HUDEP-2 (cell line): ENCODE measurements around the gene PADI4.

Source experiments
- DNase-seq, 76 experiments: peaks; one replicate each; lab custom pipeline; 2025; ENCODE audit not compliant: unreplicated experiment in 76 of 76; lab: John Stamatoyannopoulos, UW

The PADI4 gene

DNA sequence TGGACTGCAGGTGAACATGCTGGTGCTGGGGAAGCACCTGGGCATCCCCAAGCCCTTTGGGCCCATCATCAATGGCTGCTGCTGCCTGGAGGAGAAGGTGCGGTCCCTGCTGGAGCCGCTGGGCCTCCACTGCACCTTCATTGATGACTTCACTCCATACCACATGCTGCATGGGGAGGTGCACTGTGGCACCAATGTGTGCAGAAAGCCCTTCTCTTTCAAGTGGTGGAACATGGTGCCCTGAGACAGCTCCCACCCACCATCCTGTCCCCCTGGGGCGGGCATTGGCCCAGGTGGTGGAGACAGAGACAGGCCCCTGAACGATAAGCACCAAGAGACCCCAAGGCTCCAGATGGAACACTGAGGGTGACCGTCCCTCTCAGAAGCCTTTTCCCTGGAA lies 25.2 kb upstream of the PADI4 start:
- DNase-seq = no peak

DNA sequence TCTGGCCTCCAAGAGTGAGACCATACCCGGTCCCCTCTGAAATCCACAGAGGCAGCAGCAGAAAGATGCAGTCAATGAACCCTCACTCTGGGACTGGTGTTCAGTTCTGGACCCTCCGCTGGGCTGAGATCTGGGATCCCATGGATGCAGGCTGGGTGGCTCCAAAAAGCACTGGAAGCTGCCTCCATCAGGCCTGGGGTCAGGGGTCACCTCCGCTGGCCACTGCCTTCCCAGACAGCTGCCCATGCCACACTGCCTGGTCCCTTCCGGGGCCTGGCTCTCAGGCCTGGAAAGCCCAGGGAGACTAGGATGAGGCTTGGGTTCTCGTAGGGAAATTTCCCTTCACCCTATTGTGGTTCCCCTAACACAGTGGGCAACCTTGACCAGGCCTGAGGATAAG lies 21.4 kb upstream of the PADI4 start:
- no peak for DNase-seq

DNA sequence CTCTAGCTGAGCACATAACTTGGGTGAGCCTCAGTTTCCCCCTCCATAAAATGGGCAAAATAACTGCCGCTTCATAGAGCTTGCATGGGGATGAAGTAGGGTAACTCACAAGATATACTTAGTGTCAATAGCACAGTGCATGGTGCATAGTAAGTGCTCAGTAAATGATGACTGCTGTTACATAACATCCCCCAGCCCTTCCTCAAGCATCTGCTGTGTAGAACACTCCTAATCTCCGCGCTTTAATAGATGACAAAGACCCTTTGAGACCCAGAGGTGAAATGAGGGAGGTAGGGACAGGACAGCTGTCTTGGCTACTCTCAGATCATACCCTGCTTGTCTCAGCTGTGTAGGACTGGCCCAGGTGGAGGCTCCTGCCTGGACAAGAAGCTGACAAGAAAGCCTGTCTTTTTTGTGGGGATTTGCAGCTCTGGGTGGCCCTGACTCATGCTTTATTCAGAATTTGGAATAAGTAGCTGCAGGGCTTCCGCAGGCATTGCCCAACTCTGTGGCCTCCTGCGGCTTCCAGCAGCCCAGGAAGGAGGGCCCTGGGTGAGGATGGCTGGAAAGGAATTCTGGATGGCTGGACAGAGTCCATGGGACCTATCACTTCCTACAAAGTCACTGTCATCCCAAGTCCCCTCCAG lies 20.7 kb upstream of the PADI4 start:
- DNase-seq = no peak

DNA sequence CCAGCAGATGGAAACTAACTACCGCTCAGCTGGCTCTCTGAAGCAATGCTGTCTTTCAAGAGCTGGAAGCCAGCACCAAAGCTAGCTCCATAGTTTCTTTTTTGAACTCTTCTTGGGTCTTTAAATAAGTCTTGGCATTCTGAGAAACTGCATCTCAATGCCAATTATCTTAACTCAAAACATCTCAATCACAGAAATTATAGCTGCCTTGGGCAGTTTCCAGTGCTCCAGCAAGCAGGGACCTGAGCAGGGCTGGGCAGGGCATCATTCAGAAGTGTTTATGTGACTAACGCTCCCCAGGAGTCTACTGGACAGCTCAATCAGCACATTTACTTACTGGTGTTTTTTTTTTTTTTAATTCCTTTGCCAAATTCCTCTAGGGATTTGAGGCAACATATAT lies 18.3 kb upstream of the PADI4 start:
- no peak for DNase-seq

DNA sequence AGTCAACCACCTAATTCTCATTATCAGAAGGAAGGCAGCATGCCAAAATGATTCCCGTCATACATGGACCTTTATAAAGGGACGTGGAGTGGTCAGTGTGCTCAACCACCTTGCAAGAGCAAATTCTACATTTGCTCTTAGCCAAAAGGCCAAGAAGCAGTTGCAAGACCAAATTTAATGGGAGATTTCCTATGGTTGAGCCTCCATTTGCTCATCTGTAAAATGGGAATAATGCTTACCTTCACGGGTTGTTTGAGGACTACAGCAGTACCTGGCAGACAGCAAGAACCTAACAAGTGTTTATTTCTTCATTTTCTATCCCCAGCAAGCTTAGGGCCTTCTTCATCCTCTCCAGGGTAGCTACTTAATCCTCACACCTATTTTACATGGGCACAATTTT lies 17.4 kb upstream of the PADI4 start:
- DNase-seq = no peak

DNA sequence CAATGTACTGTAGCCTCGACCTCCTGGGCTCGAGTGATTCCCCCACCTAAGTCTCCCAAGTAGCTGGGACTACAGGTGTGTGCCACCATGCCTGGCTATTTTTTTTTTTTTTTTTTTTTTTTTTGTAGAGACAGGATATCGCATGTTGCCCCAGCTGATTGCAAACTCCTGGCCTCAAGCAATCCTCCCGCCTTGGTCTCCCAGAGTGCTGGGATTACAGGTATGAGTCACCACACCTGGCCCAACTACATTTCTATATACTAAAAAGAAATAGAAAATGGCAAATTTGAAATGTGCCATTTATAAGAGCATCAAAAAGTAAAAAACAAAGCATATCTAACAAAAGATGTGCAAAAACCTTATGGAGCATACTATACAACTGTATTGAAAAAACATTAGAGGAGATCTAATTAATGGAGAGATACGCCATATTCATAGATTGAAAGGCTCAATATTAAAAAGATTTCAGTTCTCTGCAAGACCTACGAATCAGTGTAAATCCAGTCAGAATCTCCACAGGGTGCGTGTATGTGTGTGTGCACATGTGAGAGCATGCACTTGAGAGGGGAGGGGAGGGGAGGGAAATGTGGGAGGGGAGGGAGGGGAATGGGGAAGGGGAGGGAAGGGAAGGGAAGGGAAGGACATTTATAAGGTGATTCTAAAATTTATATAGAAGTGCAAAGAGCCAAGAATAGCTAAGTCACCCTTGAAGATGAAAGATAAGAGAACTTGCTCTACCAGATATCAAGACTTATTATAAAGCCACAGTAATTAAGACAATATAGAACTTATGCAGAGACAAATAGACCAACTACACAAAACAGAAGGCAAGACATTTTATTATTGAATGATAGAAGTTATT lies 15.5 kb upstream of the PADI4 start:
- DNase-seq = no peak

DNA sequence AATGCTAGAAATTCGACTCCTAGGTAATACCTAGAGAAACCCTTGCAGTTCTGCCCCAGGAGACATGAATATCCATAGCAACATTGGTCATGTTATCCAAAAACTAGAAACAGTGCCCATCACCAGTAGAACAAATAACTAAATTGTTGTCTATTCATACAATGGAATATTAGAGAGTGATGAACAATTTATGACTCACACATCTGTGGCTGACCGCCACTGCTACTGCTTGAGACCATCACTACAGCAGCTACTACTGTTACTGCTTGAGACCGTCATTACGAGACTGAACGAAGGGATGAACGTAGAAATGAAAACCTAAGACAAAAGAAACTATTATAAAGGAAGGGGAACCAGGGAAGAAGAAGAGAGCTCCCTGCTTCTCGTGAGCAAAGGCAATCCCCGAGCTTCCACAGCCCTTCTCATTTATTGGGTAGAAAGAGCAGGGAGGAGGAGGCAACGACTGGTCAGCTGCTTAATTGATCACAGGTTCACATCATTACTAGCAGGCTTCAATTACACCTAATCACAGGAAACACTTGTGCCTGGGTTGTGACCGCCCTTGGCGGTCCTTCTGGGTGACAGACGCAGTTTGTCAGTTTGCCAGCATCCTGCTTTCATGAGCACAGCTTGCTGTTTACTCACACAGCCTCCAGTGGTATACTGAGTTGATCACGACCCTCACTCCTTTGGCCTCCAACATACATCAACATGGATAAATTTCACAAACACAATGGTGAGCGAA lies 14.1 kb upstream of the PADI4 start:
- peak in 1 of 76 experiments; percentile 9 for DNase-seq

DNA sequence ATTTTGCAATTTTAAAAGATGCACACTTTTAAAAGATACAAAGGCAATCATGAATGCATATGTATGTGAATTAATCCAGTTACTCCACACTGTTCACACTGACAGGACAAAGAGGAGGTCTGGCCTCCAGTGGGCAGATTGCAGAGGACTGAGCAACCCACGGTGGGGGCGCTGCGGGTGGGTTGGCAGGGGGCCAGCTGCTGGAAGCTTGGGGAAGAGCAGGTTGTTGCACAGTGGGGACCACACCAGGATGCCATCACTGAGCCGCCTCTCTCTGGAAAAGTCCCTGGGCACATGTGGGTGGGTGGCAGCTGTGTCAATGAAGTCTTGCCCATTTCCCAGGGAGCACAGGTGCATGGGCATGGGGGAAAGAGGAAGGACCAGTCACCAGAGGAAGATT lies 12.7 kb upstream of the PADI4 start:
- DNase-seq = no peak

DNA sequence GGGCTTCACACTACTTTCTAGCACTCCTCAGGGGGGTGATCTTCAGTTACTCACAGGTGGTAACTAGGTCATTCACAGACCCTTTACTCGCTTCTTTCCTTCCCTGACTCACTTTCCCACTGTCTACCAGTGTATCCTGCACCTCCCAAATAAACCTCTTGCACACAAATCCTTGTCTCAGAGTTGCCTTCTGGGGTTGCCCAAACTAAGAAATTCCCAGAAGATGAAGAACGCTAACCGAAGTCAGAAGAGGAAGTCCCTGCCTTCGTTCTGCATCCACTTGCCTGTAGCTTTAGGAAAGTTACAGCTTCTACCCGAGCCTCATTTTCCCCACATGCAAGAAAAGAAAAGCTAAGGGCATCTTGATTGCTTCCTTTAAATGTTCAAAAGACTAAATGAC lies 11.9 kb upstream of the PADI4 start:
- no peak for DNase-seq

DNA sequence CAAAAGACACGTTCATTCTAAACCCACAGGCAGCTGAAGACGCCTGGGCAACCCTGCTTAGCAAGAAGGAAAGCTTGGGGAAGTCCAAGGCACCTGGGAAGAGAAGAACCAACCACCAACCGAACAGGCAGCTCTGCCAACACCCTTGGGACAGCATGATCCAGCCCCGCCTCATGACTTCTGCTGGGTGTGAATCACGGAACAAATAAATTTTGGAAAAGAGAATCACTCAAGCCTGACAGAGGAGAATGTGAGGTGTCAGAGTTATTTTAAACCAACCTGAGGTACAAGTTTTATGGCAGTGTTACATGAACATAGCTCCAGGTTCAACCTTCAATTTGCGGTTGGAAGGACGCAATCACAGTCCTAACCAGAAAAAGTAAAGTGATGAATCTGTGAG lies 10.0 kb upstream of the PADI4 start:
- no peak for DNase-seq

DNA sequence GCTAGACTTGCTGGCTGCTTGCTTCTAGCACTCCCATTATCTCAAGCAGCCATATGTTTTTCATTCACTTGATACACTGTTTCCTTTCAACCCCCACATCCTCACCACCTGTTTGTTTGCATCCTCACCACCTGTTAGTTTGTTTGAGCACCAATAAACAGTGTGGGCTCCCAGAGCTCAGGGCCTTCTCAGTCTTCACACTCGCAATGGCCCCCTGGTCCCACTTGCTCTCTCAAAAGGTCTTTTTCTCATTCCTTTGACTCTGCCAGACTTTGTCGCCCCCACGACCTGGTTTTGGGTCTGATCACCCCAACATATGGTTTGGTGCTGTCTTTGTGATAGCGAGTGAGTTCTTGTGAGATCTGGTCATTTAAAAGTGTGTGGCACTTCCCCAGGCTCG lies 6.2 kb upstream of the PADI4 start:
- no peak for DNase-seq

DNA sequence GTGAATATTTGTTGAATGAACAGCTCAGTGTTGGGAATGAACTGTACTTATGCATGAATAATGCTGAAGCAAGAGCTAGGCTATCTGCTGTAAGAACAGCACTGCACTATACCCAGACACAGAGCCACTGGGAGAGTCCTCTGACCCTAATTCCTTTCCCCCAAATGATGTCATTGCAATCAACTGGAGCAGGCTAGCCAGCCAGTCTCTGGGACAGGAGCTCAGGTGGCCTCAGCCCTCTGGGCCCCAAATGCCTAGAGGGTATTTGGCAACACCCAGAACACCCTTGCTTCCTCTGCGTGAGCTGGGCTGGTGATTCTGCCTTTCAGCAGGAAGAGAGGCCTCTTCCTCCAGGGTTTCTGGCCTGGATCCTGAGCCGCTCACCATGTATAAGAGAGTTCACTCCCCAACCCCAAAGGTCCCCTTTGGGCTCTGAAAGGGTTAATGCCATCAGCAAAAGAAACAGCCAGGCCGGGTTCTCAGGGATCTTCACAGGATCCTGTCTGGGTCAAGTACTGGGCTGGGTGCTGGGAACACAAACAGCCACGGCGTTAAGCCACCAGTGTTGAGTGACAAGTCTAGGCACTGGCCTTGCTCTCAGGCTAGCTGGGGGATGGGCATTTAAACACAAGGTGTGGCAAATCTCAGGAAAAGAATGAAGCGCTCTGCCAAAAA lies 3.7 kb upstream of the PADI4 start:
- DNase-seq = no peak

DNA sequence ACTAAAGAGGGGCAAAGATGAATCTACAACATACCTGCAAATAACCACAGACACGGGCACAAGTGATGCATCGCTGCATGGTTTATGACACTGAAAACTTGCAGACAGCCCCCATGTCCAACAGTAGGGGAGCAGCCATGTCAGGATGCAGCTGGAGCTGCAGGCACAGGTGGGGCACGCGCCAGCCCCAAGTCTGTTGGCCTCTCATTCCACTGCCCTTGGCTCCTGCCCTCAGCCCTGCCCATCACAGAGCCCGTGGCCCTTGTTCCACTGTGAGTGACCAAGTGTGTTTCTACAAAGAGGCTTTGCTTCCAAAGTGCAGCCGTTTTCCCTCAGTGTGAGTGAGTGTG lies 3.2 kb upstream of the PADI4 start:
- no peak for DNase-seq

DNA sequence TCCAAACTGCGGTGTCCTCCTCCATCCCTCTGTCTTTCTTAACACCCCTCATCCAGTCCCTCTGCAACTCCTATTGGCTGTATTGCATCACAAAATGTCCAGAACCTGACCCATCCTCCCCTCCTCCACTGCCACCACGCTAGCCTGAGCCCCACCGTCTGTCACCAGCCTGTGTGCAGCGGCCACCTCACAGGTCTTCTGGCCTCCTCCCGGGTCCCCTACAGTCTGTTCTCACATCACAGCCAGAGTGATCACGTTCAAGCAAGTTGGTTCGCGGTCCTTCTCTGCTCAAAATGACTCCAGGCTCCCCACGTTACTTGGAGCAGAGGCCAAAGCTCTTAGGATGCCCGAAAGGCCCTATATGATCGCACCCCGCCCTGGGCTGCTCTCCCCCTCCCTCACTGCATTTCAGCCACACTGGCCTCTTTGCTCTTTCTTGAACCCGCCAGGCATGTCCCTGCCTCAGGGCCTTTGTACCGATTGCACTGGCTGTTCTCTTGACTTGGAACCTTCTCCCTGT lies 2.4 kb upstream of the PADI4 start:
- no peak for DNase-seq

DNA sequence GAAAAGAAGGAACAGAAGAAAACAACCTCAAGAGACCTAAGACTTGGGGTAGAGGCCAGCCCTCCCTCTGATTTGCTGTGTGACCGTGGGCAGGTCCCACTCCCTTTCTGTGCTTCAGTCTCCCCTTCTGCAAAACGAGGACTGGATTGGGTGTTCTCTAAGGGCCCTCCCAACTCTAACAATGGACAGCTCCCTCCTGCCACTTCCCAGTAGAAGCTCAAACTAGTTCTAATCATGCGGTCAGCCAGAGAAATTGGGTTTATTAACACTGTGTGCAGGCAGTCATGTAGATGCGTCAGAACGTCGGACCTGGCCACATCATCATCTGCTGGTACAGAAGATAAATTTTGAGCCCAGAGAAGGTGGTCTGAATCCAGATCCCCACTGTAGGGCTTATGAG lies 1.6 kb upstream of the PADI4 start:
- no peak for DNase-seq

DNA sequence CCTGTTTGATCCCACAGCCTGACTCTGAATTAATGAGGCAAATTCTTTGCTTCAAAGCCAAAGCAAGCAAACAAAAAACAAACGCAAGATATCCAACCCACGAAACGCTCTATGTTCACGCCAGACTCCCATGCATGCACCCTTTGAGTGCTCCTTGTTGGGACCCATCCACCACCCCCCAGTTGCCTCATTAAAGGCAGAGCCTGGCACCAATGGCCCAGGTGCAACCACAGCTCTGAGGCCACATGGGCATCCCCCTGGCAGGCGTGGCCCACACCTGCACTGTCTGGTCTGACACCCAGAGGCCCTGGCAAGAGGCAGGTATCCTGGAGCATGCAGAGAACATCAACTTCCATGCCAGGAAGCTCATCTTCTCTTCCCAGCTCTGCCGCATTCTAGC lies 1.1 kb upstream of the PADI4 start:
- no peak for DNase-seq

DNA sequence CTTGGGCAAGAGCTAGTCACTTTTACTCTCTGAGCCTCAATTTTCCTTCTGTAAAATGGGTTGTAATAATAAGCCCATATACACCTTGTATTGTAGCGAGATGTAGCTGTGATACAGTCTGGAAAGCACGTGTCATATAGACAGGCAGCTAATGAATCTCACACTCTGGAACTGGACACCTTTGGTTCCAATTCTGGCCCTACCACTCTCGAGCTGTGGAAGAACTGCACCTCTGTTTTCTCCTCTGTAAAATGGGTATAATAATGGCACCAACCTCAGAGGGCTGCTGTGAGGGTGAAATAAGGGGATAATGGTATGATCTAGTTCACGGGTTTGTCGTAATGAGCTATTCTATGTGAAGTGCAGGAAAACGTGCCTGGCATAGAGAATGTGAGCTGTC lies 668 bp upstream of the PADI4 start:
- DNase-seq = no peak

DNA sequence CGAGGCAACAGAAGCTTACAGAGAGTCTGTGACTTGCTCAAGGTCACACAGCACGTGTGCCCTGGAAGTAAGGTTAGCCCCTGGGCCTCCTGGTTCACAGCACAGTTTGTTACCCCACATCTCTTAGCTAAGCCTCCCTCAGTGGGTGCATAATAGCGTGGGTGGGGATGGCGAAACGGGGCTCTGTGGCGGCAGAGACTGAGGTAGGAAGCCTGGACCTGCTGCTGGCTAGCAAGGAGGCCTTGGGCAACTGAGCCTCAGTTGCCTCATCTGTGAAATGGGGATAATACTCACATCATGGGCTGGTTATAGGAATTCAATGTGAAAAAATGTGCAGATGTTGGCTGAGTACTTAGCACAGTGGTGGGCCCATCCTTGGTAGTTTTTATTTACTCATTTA lies 596 bp downstream of the PADI4 start:
- no peak for DNase-seq

DNA sequence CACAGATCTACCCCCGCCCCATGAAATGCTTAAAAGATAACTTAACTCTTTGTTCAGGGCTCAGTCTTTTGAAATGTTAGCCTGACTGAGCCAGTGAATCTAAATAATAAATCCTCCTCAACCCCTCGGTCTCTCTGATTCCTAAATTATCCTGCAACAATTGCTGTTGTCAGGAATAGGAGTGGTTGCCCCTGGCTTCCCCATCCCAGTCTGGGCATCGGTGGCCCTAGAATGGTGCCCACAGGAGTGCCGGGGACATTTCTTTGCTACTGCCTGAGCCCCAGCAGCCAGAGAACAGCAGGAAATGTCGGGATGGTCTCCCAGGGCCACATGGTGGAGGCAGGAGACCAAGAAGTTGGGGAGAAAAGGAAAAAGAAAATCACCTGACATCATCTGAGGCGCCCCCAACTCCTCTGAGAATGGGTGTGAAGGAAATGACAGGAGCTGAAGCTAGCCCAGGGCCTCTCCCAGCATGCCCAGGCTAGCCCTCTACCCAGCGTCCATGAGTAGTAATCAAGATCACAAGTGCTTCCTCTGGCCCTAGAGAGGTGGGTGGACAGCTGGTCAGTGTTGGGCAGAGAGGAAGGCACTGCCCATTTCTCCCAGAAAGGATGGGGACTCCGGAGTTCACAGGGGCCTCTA lies 1.6 kb downstream of the PADI4 start:
- no peak for DNase-seq

DNA sequence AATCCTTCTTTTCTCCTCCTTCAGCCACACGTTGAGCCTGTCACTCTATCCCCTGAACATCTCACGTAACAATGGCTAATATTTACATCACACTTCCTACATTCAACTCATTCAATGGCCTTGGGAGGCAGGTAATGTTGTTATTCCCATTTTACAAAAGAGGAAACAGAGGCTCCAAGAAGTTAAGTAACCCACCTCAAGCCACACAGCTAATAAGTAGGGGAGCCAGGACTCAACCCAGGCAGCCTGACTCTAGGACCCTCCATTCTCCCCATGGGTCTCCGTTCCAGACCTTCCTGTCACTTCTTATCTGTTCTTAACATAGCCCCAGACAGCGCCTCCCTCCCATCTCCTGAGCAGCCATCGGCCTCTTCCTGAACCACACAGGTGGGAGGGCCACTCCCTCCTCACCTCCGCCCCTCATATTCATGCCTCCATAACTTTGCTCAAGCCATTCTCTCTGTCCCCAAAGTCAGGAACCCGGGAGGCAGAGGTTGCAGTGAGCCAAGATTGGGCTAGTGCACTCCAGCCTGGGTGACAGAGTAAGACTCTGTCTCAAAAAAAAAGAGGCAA lies 2.2 kb downstream of the PADI4 start:
- no peak for DNase-seq
